IgD-negative memory B cell (primary cell): ENCODE data around the gene GABBR2. TPM values are rescaled to one million over a fixed set of nuclear protein-coding genes. Genes with fewer than 3 reads are reported as not detected.
"Not testable (repeated sequence)": the region's sequence is repeated elsewhere in the genome, so short reads cannot be mapped to it uniquely, and the experiment has no call there.

Source experiments
- H3K27ac Mint-ChIP-seq, 3 donors: one replicate each; pipeline ENCODE4 v1.8.0; 2020 to 2022; ENCODE audit warnings: mild to moderate bottlenecking in 3 of 3, mixed read lengths in 3 of 3, moderate library complexity in 1 of 3
- H3K27me3 Mint-ChIP-seq: one replicate; pipeline ENCODE4 v1.8.0; 2021; ENCODE audit warnings: mixed read lengths
- H3K36me3 Mint-ChIP-seq: one replicate; pipeline ENCODE4 v1.8.0; 2020; ENCODE audit warnings: mild to moderate bottlenecking, mixed read lengths
- H3K4me1 Mint-ChIP-seq, 3 donors: one replicate each; pipeline ENCODE4 v1.8.0; 2020 to 2022; ENCODE audit warnings: mixed read lengths in 3 of 3, mild to moderate bottlenecking in 1 of 3
- H3K4me3 Mint-ChIP-seq, 4 donors: one replicate each; pipeline ENCODE4 v1.8.0; 2020 to 2022; ENCODE audit warnings: mild to moderate bottlenecking in 4 of 4, mixed read lengths in 4 of 4, moderate library complexity in 3 of 4
- H3K9me3 Mint-ChIP-seq, 3 donors: one replicate each; pipeline ENCODE4 v1.8.0; 2020 to 2021; ENCODE audit warnings: mixed read lengths in 3 of 3, mild to moderate bottlenecking in 1 of 3
- polyA plus RNA-seq: library from polyadenylated mRNA; unstranded; fragments of 300-500 nt; fragmentation: Illumina TruSeq; gene quantifications from one replicate; pipeline ENCODE4 v1.2.3, GENCODE V29; 2021

GABBR2 gene
- polyA plus RNA-seq, 1 donor from 2014 or later = not detected

DNA sequence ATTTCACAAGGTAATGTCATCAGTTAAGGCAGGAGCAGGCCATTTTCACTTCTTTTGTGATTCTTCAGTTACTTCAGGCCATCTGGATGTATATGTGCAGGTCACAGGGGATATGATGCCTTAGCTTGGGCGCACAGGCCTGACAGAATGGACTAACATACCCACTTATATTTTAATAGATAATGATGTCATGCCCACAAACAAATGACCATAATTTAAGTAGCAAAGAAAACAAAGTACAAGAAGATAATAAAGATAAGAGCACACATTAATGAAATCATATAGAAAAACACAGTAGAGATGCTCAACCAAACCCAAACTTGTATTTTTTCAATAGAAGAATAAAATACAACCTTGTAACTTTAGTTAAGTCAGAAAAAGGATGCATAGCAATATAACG is 433.6 kb downstream of the GABBR2 start:
- Mint-ChIP-seq H3K27me3 (peaks cover 23% of the 10 kb centered on the region), H3K27ac (no peak overlapping the region), H3K4me3 (no peak overlapping the region), H3K36me3 (peaks cover 3% of the 10 kb centered on the region), H3K9me3 (no peaks in the 10 kb centered on the region), H3K4me1 (no peaks in the 10 kb centered on the region)

DNA sequence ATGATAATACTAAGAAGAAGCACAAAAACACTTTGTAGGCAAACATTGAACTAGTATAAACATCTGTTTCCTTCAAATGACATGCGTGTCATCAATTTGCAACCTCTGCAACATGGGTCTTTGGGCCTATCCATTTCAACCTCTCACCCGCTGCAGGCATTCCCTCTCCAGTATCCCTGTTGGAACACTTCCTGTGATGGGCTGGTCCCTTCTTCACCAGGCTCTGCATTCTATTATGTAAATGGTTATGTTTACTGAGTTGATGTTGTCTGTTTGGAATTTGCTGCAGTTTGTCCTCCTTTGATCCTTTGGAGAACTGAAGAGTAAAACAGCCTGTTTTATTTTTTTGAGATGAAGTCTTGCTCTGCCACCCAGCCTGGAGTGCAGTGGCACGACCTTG is 436.7 kb downstream of the GABBR2 start:
- no peak overlapping the region for H3K4me3 Mint-ChIP-seq
- H3K9me3 Mint-ChIP-seq = no peaks in the 10 kb centered on the region
- no peaks in the 10 kb centered on the region for H3K36me3 Mint-ChIP-seq
- no peaks in the 10 kb centered on the region for H3K4me1 Mint-ChIP-seq
- H3K27ac Mint-ChIP-seq = no peak overlapping the region
- H3K27me3 Mint-ChIP-seq = peaks cover 31% of the 10 kb centered on the region

DNA sequence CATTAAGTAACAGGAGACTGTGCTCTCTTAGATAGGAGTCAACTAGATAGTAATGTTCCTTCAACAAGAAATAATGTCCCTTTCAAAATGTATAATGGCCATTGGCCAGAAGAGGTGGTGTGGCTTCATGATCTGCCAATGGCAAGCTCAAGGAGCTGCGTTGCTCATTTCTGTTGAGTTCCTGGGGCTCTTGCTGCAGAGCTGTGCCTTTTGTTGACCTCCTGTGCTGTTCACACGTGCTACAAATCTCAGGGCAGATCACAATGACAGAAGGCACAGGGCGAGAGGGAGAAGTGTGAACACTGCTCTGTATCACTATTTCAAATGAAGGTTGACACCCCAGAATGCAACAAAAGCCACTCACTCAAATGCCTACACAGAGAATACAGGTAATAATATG is 437.3 kb downstream of the GABBR2 start:
- Mint-ChIP-seq H3K4me1 (no peaks in the 10 kb centered on the region), H3K27ac (peak overlapping the region in 1 of 3 donors; percentile 11), H3K4me3 (no peak overlapping the region), H3K36me3 (no peaks in the 10 kb centered on the region), H3K27me3 (peaks cover 30% of the 10 kb centered on the region), H3K9me3 (no peaks in the 10 kb centered on the region)

DNA sequence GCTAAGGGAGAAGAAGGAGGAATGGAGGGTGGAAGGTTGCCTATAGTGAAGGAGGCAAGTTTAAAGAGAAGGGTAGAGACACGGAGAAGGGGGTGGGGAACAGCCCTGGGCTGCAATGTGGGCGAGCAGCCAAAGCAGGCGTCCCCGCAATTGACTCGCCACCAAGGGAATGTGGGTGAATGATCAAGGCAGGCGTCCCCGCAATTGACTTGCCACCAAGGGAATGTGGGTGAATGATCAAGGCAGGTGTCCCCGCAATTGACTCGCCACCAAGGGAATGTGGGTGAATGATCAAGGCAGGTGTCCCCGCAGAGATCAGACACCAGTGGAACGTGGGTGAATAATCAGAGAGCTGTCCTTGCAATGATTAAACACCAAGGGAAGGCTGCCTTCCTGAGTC is 438.5 kb downstream of the GABBR2 start:
- not testable (repeated sequence) for H3K4me3 Mint-ChIP-seq, H3K27ac Mint-ChIP-seq, H3K9me3 Mint-ChIP-seq, H3K36me3 Mint-ChIP-seq, H3K4me1 Mint-ChIP-seq
- peaks cover 30% of the 10 kb centered on the region for H3K27me3 Mint-ChIP-seq

DNA sequence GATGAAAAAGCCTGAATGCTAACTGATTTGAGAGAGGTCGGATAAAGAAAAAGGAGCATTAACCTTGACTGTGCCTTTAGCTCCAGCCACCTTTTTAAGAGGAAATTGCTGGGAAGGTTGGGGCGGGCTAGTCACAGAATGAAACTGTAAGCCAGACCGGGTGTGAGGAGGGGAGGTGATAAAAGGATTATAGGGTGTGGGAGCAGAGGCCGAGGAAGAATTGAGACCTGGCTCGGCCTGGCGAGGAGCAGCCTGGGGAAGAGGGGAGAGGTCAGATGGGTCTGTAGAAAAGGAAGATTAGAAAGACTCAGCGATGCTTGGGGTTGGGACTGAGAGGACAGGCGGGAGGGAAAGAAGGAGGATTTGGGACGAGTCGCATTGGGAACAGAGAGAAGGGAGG is 439.1 kb downstream of the GABBR2 start:
- H3K27me3 Mint-ChIP-seq = peaks cover 28% of the 10 kb centered on the region
- not testable (repeated sequence) for H3K27ac Mint-ChIP-seq, H3K4me3 Mint-ChIP-seq, H3K9me3 Mint-ChIP-seq, H3K4me1 Mint-ChIP-seq, H3K36me3 Mint-ChIP-seq

DNA sequence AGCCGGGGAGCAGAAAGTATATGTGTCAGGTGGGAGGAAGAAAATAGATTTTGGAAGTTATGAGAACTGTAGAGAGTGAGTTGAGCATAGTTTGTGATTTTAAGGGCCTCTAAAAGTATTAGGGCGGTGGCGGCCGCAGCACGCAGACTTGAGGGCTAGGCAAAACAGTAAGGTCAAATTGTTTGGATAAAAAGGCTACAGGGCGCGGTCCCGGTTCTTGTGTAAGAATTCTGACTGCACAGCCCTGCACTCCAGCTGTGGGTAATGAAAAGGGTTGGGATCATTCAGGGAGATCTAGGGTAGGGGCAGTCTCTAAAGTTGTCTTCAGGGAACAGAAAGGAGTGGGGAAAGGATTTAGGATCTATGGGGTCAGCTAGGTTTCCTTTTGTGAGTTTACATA is 441.2 kb downstream of the GABBR2 start:
- H3K4me3 Mint-ChIP-seq, H3K36me3 Mint-ChIP-seq, H3K27ac Mint-ChIP-seq, H3K9me3 Mint-ChIP-seq, H3K4me1 Mint-ChIP-seq: not testable (repeated sequence)
- peaks cover 26% of the 10 kb centered on the region for H3K27me3 Mint-ChIP-seq

DNA sequence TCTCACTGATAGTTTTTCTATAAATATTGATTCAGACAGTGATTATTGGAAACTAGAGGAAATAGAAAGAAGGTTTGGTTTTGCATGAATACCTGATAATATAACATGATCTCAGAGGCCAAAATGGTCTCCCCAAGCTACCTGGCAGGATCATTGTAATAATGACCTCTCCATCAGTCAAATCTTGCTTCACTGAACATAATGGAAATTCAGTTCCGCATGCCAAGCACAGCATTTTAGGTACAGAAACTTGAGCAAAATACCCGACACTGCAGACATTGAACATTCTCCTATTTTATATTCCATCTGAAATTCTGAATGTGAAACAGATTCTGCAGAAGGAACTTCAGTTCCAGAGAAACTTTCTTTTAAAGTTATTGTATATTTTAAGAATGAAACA is 444.2 kb downstream of the GABBR2 start:
- Mint-ChIP-seq H3K36me3 (no peaks in the 10 kb centered on the region), H3K4me1 (peaks cover 0 to 2% (median 0%) of the 10 kb centered on the region in 3 donors), H3K4me3 (no peak overlapping the region), H3K9me3 (no peaks in the 10 kb centered on the region), H3K27me3 (peaks cover 11% of the 10 kb centered on the region), H3K27ac (no peak overlapping the region)

DNA sequence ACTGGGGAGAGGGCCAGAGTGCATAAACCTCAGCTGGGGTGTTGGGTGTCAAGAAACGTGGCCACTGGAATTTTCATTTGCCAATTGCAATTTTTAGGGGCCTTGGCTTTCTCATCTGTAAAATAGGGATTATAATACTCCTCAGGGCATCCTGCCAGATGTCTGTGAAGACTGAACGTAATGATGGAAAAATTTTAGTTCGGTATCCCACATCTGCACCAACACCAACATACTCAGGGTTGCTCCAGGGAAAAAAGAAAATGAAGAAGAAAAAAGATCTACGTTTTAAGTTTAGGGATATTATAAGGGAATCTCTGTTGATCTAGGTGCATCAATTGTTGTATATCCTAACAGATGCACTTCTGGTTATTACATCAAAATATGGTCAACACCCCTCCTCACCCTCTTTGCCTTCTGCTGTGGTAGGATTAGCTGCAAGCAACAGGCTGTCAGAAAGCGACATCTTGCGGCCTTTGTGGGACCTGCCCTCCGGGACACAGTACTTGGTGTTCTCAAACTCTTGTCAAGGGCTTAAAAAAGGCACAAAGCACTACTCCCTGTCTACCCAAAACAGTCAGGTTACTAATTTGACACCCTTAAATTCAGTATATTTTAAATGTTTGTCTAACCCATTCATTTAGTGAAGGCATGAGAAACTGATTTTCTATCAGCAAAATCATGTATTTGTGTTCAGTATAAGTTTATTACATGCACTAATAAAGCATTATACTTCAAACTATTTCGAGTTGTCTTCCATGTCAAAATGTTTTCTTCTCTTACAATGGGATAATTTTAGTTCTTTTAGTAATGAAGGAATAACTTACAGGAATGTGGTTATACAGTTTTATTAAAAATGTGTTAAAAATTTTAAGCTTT is 445.0 kb downstream of the GABBR2 start:
- no peaks in the 10 kb centered on the region for H3K36me3 Mint-ChIP-seq
- H3K27me3 Mint-ChIP-seq = peaks cover 4% of the 10 kb centered on the region
- H3K27ac Mint-ChIP-seq = no peak overlapping the region

DNA sequence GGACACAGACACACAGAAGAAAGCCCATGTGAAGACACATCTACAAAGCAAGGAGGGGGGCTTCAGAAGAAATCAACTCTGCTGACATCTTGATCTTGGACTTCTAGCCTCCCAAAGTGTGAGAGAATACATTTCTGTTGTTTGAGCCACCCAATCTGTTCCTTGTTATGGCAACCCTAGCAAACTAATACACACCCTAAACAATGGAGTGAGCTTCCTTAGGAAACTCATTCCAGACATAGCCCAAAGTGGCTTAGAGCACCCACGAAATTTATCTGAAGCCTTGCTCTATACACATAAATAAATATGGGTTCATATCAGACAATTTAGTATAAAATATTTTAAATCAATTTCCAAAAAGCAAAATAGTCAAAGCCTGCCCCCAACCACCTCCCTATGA is 445.7 kb downstream of the GABBR2 start:
- H3K27me3 Mint-ChIP-seq = no peaks in the 10 kb centered on the region
- no peaks in the 10 kb centered on the region for H3K36me3 Mint-ChIP-seq

More for the DNA sequence above, 445.0 kb downstream of the GABBR2 start:
- Mint-ChIP-seq H3K4me3 (peak overlapping the region in 1 of 4 donors; percentile 1), H3K9me3 (no peaks in the 10 kb centered on the region), H3K4me1 (peaks cover 0 to 4% (median 0%) of the 10 kb centered on the region in 3 donors)

DNA sequence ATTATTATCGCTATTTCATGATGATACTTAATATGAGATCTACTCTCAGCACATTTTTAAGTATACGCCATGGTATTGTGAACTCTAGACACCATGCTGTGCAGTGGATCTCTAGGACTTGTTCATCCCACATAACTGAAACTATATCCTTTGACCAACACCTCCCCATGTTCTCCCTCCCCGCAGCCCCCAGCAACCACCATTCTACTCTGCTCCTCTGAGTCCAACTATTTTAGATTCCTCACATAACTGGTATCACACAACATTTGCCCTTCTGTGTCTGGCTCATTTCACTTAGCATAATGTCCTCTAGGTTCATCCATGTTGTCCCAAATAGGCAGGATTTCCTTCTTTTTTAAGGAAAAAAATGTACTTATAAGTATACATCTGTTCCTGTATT is 446.7 kb downstream of the GABBR2 start:
- Mint-ChIP-seq H3K4me3 (no peak overlapping the region), H3K4me1 (peaks cover 0 to 4% (median 0%) of the 10 kb centered on the region in 3 donors), H3K9me3 (no peaks in the 10 kb centered on the region), H3K27me3 (no peaks in the 10 kb centered on the region), H3K27ac (peak overlapping the region in 1 of 3 donors; percentile 41), H3K36me3 (no peaks in the 10 kb centered on the region)

More for the DNA sequence above, 445.7 kb downstream of the GABBR2 start:
- Mint-ChIP-seq H3K4me3 (no peak overlapping the region), H3K27ac (no peak overlapping the region), H3K4me1 (peaks cover 0 to 4% (median 0%) of the 10 kb centered on the region in 3 donors), H3K9me3 (no peaks in the 10 kb centered on the region)

DNA sequence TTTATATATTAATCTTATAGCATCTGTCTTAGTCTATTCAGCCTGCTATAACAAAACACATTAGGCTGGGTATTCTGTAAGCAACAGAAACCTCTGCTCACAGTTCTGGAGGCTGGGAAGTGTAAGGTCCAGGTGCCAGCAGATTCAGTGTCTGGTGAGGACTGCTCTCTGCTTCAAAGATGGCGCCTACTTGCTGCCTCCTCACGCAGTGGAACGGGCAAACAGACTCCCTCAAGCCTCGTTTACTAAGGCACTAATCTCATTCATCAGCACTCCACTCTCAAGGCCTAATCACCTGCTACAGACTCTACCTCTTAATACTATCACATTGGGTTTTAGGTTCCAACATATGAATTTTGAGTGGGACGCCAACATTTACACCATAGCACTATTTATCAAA is 448.1 kb downstream of the GABBR2 start:
- no peaks in the 10 kb centered on the region for H3K9me3 Mint-ChIP-seq
- H3K27me3 Mint-ChIP-seq = no peaks in the 10 kb centered on the region
- no peaks in the 10 kb centered on the region for H3K36me3 Mint-ChIP-seq
- peaks cover 5 to 9% (median 8%) of the 10 kb centered on the region in 3 donors for H3K4me1 Mint-ChIP-seq
- no peak overlapping the region for H3K27ac Mint-ChIP-seq
- no peak overlapping the region for H3K4me3 Mint-ChIP-seq

DNA sequence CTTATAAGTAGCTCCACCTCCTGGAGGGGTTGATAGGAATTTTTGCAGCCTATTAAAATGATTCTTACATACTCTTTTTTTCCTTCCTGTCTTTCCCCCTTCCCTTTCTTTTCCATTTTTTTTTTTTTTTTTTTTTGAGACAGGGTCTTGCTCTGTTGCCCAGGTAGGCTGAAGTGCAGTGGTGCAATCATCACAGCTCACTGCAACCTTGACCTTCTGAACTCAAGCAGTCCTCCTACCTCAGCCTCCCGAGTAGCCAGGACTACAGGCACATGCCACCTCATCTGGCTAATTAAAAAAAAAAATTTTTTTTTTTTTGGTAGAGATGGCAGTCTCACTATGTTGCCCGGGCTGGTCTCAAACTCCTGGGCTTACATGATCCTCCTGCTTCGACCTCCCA is 448.9 kb downstream of the GABBR2 start:
- H3K36me3 Mint-ChIP-seq = no peaks in the 10 kb centered on the region
- no peak overlapping the region for H3K27ac Mint-ChIP-seq
- no peaks in the 10 kb centered on the region for H3K27me3 Mint-ChIP-seq
- peak overlapping the region in 1 of 4 donors; percentile 53 for H3K4me3 Mint-ChIP-seq
- H3K9me3 Mint-ChIP-seq = no peaks in the 10 kb centered on the region
- H3K4me1 Mint-ChIP-seq = peaks cover 5 to 12% (median 10%) of the 10 kb centered on the region in 3 donors

DNA sequence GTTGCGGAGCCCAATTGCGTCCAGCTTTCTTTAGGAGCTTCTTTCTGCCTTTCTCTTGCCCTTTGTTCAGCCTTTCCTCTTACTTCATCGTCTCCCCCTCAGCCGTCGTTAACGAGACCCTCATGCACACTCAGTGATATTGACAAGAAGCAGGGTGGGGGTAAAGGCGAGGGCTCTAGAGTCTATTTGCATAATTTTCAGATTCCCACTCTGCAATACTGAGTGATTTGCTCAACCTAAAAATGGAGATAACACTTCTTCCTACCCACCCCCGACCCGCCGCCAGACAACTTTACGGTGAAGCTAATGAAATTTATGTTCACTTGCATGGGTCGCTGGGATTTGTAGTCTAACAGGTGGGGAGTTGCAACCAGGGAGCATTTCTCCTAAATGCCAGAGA is 452.0 kb downstream of the GABBR2 start:
- no peaks in the 10 kb centered on the region for H3K27me3 Mint-ChIP-seq
- H3K36me3 Mint-ChIP-seq = peaks cover 2% of the 10 kb centered on the region
- peaks cover 14 to 21% (median 16%) of the 10 kb centered on the region in 3 donors for H3K4me1 Mint-ChIP-seq
- H3K4me3 Mint-ChIP-seq = peak overlapping the region; percentile 95 to 98 (median 96)
- no peaks in the 10 kb centered on the region for H3K9me3 Mint-ChIP-seq
- H3K27ac Mint-ChIP-seq = peak overlapping the region; percentile 96 to 99 (median 97)

DNA sequence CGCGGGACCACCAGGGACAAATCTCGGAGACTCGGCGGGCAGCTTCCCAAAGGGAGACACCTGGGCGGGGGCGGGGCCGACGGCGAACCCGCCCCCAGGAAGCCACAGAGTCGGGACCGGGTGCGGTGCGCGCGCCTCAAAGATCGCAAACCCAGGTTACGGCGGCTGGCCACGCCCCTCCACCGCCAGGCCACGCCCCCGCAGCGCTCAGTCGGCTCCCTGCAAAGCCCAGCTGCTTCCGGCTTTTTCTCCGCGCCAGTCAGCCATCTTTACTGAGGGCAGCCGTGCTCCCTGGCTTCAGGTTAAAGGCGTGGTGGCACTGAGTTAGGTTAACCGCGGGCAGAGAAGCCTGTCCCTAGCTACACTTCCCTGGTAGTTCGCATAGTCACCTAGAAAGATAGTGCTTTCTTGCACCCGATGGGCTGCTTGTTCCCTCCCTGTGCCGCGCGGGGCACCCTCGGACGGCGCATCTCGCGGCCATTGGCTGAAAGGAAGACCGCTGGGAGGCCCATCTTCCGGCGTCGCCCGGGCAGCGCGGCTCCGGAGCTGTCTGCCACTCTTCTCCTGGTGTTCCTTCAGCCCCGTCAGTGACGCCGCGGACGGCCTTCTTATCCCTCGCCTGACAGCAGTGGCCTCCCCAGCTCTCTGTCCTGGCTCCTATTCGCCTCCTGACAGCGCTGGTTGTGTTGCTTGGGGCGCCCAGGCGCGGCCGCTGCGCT is 453.0 kb downstream of the GABBR2 start, which contains the start of gene TBC1D2:
Gene TBC1D2 (minus strand): TSS at position 72 of the 719 bp plus-strand sequence. CDS start 108 bp downstream, outside the sequence.
- H3K4me1 Mint-ChIP-seq = peaks cover 14 to 21% (median 16%) of the 10 kb centered on the region in 3 donors
- H3K36me3 Mint-ChIP-seq = peaks cover 2% of the 10 kb centered on the region
- peak within 1 kb of the TSS; percentile 96 to 99 (median 97) for H3K27ac Mint-ChIP-seq
- no peaks in the 10 kb centered on the region for H3K9me3 Mint-ChIP-seq
- no peaks in the 10 kb centered on the region for H3K27me3 Mint-ChIP-seq
- H3K4me3 Mint-ChIP-seq = peak within 1 kb of the TSS; percentile 95 to 98 (median 96)

DNA sequence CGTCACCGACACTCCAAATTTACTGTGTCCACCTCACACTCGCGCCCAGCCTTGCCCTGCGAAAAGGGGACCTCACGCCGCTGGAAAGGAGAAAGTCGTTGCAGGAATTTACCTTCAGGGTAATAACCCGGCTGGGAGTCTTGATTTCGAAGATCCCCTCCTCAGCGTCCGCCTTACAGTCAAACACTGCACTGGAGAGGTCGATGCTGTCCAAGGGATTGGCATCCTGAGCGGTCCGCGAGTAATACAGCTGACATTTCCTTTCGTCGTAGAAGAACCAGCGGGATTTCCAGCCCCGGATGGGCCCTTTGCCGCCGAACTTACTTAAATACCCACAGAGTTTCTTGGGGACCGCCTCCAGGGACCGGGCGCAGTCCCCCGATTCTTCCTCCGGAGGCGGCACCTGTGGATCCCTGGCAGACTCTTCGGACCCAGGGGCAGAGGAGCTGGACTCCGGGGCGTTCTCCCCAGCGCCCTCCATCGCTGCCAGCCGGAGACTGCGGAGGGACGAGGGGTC is 453.6 kb downstream of the GABBR2 start:
- H3K4me1 Mint-ChIP-seq = peaks cover 14 to 21% (median 16%) of the 10 kb centered on the region in 3 donors
- H3K27ac Mint-ChIP-seq = peak overlapping the region in 2 of 3 donors; percentile 96 to 99
- H3K36me3 Mint-ChIP-seq = peaks cover 2% of the 10 kb centered on the region
- H3K9me3 Mint-ChIP-seq = no peaks in the 10 kb centered on the region
- H3K27me3 Mint-ChIP-seq = no peaks in the 10 kb centered on the region
- peak overlapping the region; percentile 95 to 98 (median 96) for H3K4me3 Mint-ChIP-seq
